T1000 (cell line): ENCODE results near the gene UNC13B.

ENCODE experiments used
- DNase-seq: peaks from one replicate; lab custom pipeline; 2025; ENCODE audit warnings: mixed read lengths; lab: John Stamatoyannopoulos, UW

Gene UNC13B

GRCh38 chr9:35277628-35278359 is 116.0 kb downstream of the UNC13B start:
- no peak for DNase-seq

GRCh38 chr9:35279946-35280345 is 118.1 kb downstream of the UNC13B start:
- no peak for DNase-seq

GRCh38 chr9:35280399-35280798 is 118.6 kb downstream of the UNC13B start:
- DNase-seq, result no peak

DNA sequence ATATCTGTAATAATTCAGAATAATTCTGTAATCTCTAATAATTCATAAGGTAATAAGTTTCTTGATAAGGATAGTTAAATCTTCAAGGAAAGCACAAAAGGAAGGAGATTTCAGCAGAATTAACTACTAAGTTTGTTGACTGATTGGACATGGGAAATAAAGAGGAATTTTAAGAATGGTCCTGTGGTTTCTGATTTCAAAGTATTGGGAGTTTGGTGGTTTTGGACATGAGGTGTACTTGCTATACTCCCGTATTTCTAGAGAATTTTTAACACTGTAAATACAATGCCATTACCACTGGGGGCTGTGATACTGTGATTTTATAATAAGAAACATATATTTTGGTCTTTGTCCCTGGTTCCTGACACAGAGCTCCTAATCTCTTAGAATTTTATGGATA is 123.9 kb downstream of the UNC13B start:
- DNase-seq, result no peak

- no peak for DNase-seq
Measured at GRCh38 chr9:35286381-35286780, 124.6 kb downstream of the UNC13B start.

GRCh38 chr9:35287987-35288632 is 126.3 kb downstream of the UNC13B start:
- DNase-seq, result no peak

- no peak for DNase-seq
Measured at GRCh38 chr9:35288778-35289177, 127.0 kb downstream of the UNC13B start.

DNA sequence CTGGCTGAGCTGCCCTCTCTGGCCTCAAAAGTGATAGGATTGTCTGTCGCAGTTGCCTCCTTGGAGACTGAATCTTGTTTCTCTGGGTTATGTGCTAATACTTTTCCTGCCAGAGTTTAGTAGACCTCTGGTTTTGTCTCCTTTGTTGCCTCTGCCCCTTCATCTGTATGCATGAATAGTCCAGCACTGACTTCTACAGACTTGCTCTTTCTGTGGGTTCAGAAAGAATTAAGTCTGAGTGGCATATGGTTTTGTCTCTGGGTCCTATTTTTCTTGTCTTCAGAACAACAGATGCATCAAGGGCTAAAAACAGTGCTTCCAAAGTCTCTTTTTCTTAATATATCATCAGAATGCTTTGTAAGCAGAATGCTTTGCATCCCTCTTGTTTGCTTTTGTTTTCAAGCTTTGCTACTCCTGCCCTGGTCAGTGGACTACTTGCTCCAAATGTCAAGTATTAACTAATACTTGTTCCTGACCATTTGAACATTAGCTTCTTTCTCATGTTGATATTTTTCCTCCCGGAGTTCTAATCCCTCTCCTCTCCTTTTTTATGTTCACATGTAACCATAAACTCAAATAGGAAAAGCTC is 131.7 kb downstream of the UNC13B start:
- no peak for DNase-seq

- no peak for DNase-seq
Measured at GRCh38 chr9:35294066-35294465, 132.3 kb downstream of the UNC13B start.

GRCh38 chr9:35294556-35294955 is 132.7 kb downstream of the UNC13B start:
- DNase-seq, result no peak

- no peak for DNase-seq
Measured at GRCh38 chr9:35295369-35296036, 133.7 kb downstream of the UNC13B start.

DNA sequence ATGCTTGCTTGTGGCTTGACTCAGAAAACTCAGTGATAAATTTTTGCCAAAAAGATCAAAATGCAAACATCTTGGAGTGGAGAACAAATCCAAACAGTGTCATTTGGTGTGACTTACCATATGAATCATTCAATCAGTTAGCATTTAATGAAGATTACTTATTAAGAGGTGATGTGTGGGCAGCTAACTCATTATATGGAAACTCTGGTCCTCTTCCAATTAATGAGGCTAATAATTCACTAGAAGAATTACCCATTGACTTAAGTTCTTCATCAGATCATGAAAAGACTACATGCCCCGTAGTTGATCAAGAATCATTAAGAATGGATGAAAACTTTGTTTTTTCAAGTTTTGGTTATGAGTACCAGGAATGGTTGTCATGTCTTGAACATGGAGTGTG is 141.8 kb downstream of the UNC13B start:
- no peak for DNase-seq

- DNase-seq, result no peak
Measured at GRCh38 chr9:35306283-35306682, 144.5 kb downstream of the UNC13B start.

GRCh38 chr9:35308316-35308715 is 146.5 kb downstream of the UNC13B start:
- DNase-seq, result no peak

GRCh38 chr9:35311891-35312639 is 150.3 kb downstream of the UNC13B start:
- DNase-seq, result no peak

DNA sequence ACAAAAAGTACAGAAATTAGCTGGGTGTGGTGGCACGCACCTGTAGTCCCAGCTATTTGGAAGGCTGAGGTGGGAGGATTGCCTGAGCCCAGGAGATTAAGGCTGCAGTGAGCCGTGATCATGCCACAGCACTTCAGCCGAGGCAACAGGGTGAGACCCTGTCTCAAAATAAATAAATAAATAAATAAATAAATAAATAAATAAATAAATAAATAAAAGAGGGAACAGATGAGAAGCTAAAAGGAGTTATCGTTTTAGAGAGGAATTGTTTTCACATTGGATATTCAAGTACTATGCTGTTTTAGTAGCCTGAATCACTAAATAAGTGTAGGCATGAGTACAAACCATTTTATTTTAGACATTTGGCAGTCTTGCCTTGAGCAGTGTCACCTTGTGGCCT is 151.7 kb downstream of the UNC13B start:
- no peak for DNase-seq

GRCh38 chr9:35313916-35314315 is 152.1 kb downstream of the UNC13B start:
- DNase-seq, result no peak

GRCh38 chr9:35318741-35319140 is 156.9 kb downstream of the UNC13B start:
- no peak for DNase-seq

DNA sequence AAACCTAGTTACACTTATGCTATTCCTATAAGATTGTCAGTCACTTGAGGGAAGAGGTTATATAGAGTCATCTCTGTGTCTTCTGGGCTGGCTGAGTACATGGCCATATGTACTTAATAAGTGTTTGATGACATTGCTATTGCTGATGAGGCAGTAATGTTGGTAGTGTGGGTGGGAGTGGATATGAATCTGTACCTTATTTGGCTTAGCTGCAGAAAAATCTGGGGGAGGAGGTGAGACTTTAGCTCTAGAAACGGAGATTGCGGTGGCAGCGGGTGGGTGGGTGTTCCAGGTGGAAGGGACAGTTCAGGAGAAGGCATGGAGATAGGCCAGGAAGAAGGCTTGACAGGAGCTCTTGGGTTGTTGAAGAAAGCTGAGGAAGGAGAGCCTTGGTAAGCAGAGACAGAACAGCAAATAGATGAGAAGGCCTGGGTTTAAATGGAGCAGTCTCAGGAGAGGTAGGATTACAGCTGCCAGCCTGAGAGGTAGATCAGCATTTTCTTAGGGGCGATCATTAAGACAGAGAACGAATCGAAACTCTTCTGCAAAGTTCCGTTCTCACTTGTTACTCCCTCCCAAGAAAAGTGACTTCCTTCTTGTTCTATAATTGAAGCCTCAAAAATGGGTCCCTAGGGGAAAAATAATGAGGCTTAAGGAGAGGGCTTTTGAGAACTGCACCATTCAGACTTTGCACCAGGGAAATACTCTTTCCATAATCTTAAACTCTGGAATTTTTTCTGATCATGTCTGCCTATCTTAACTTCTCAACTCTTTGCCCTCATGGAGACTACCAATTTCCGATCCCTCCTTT is 160.5 kb downstream of the UNC13B start:
- no peak for DNase-seq

- DNase-seq, result no peak
Measured at GRCh38 chr9:35324966-35325365, 163.2 kb downstream of the UNC13B start.

DNA sequence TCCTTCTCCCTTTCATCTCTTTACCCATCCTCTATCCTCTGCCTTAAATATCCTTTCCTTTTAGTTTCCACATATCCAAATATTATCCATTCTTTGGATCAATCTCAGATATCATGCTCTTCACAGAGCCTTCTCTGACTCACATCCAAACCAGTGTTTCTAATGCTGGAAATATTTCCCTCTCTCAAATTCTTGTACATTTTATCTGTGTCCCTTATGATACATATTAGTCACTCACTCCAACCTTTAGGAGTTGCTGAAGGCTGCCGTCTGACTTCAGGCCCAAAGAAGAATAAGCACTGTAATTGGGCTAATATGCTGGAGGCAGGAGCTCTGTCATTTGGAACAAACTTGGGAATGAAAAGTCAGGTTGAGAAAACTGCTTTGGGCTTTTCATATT is 171.7 kb downstream of the UNC13B start:
- DNase-seq, result no peak
